ENCODE measurements around the gene TSGA10. TPM values are rescaled to one million over a fixed set of nuclear protein-coding genes. Genes with fewer than 3 reads are reported as not detected.
"Not testable (repeated sequence)": the region's sequence is repeated elsewhere in the genome, so short reads cannot be mapped to it uniquely, and the experiment has no call there.

Gene TSGA10, protein sequence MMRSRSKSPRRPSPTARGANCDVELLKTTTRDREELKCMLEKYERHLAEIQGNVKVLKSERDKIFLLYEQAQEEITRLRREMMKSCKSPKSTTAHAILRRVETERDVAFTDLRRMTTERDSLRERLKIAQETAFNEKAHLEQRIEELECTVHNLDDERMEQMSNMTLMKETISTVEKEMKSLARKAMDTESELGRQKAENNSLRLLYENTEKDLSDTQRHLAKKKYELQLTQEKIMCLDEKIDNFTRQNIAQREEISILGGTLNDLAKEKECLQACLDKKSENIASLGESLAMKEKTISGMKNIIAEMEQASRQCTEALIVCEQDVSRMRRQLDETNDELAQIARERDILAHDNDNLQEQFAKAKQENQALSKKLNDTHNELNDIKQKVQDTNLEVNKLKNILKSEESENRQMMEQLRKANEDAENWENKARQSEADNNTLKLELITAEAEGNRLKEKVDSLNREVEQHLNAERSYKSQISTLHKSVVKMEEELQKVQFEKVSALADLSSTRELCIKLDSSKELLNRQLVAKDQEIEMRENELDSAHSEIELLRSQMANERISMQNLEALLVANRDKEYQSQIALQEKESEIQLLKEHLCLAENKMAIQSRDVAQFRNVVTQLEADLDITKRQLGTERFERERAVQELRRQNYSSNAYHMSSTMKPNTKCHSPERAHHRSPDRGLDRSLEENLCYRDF
- total RNA-seq, result 1 to 10 TPM; 7.9 to 8.6 TPM

DNA sequence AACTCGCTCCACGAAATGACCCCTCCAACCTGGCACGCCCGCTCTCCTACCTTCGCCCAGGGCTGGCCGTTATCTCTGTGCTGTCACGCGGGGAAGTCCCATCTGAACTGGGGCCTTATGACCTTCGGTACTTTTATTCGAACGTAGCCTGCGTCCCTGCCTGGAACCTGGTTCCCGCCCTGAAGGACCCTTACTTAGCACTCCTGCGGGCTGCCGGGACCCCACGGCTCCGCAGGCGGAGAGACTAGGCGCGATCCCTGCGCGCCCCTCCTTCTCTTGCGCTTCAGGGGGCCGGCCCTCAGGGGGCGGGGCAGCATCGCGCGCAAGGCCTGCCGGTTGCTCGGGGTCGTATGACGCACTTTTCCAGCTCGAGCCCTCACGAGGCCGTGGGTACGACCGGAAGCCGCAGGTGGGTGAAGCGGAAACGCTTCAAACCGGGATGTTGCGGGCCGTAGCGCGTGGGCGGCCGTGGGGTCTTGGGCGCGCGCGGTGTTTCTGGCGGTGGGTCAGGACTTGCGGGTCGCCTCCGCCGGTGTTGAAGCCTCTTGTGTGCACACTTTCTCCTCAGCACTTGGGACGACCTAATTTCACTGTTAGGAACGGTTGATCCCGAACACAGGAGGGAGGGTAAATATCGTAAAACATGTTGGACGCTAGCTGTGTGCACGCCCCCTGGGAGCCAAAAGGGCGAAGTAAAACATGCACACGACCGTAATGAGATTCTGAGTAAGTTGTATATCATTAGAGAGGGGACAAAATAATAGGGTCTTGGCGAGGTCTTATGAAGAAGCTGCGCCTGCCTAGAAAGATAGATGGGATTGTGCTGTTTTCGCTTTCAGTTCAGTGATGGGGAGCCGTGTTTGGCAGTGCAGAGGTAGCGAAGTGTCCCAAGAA lies at the start of gene TSGA10, which contains the start of gene LIPT1:
TSS of gene TSGA10 (minus strand) at position 300 of the 894 bp plus-strand sequence. CDS start 45,503 bp downstream, outside the sequence.
TSS of gene LIPT1 (plus strand) at position 325 of the 894 bp plus-strand sequence. CDS start 6,991 bp downstream, outside the sequence.
- peak within 1 kb of the TSS in 1 of 2 donors; percentile 86 for H3K27ac Mint-ChIP-seq
- no peaks in the 10 kb centered on the region for H3K9me3 Mint-ChIP-seq

DNA sequence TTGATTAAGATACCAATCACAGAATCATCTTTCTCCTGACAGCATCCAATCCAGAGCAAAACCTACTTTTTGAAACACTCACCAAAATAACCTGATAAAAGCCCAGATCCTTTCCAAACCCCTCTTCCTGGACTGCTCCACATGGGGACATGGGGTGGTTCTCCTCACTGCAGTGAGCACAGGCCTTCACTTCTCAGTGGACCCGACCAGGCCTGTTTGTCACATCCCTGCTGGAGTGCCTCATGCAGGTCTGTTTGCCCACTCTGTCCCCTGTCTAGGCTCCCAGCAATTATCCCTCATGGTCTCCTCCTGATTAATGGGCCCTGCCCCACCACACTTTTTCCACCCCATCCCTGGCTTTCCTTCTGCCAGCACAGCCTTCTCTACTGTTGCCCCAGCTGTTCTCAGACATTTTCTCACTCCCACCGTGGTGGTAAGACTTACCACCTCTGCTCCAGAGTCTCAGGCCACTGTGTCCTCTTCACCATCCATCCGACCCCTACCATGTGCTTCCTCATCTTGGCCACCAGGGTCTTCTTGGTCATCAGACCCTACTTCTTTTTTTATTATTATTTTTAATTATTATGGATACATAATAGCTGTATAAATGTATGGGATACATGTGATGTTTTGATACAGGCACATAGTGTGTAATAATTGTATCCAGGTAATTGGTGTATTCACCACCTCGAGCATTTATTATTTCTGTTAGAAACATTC lies 47.4 kb upstream of the TSGA10 start:
- H3K27ac Mint-ChIP-seq, result no peak overlapping the region
- DNase-seq (ENCODE audit: low spot score), result no peak

More for the DNA sequence above, at the start of gene TSGA10, which contains the start of gene LIPT1:
- Mint-ChIP-seq H3K4me1 (ENCODE audit: low read depth in 2 of 2) (peaks cover 29 to 33% of the 10 kb centered on the region in 2 donors), H3K4me3 (no peak within 1 kb of the TSS), H3K27me3 (no peaks in the 10 kb centered on the region), H3K36me3 (peaks cover 6% of the 10 kb centered on the region)
- DNase-seq (ENCODE audit: low spot score) (peak; percentile 95), ATAC-seq (peak; percentile 99 to 100)

GRCh38 chr2:99200076-99200800 lies 45.5 kb upstream of the TSGA10 start:
- H3K27me3 Mint-ChIP-seq, result no peaks in the 10 kb centered on the region
- ATAC-seq (no peak), DNase-seq (ENCODE audit: low spot score) (no peak)
- H3K4me1 Mint-ChIP-seq (ENCODE audit: low read depth in 2 of 2), result peaks cover 0 to 3% of the 10 kb centered on the region in 2 donors
- no peaks in the 10 kb centered on the region for H3K9me3 Mint-ChIP-seq
- no peak overlapping the region for H3K27ac Mint-ChIP-seq
- H3K36me3 Mint-ChIP-seq, result no peaks in the 10 kb centered on the region
- no peak overlapping the region for H3K4me3 Mint-ChIP-seq

More for the DNA sequence above, 47.4 kb upstream of the TSGA10 start:
- Mint-ChIP-seq H3K4me3 (no peak overlapping the region), H3K4me1 (ENCODE audit: low read depth in 2 of 2) (peaks cover 0 to 3% of the 10 kb centered on the region in 2 donors), H3K9me3 (no peaks in the 10 kb centered on the region), H3K27me3 (no peaks in the 10 kb centered on the region), H3K36me3 (peaks cover 6% of the 10 kb centered on the region)
- no peak for ATAC-seq

GRCh38 chr2:99198103-99198841 lies 43.5 kb upstream of the TSGA10 start:
- Mint-ChIP-seq H3K36me3 (peaks cover 5% of the 10 kb centered on the region), H3K4me1 (ENCODE audit: low read depth in 2 of 2) (peaks cover 0 to 3% of the 10 kb centered on the region in 2 donors), H3K9me3 (no peaks in the 10 kb centered on the region), H3K4me3 (no peak overlapping the region), H3K27me3 (no peaks in the 10 kb centered on the region), H3K27ac (no peak overlapping the region)
- ATAC-seq, result no peak
- DNase-seq (ENCODE audit: low spot score), result no peak

- H3K9me3 Mint-ChIP-seq; H3K4me3 Mint-ChIP-seq; ATAC-seq; H3K27ac Mint-ChIP-seq; H3K27me3 Mint-ChIP-seq; DNase-seq (ENCODE audit: low spot score): not testable (repeated sequence)
- peaks cover 29% of the 10 kb centered on the region for H3K36me3 Mint-ChIP-seq
- peaks cover 8 to 10% of the 10 kb centered on the region in 2 donors for H3K4me1 Mint-ChIP-seq (ENCODE audit: low read depth in 2 of 2)
Observed at GRCh38 chr2:99192364-99192763, 37.6 kb upstream of the TSGA10 start.

GRCh38 chr2:99190548-99190947 lies 35.8 kb upstream of the TSGA10 start:
- H3K9me3 Mint-ChIP-seq, result no peaks in the 10 kb centered on the region
- DNase-seq (ENCODE audit: low spot score) (no peak), ATAC-seq (no peak)
- no peaks in the 10 kb centered on the region for H3K27me3 Mint-ChIP-seq
- peaks cover 8 to 10% of the 10 kb centered on the region in 2 donors for H3K4me1 Mint-ChIP-seq (ENCODE audit: low read depth in 2 of 2)
- no peak overlapping the region for H3K4me3 Mint-ChIP-seq
- H3K27ac Mint-ChIP-seq, result no peak overlapping the region
- H3K36me3 Mint-ChIP-seq, result peaks cover 29% of the 10 kb centered on the region

- peak overlapping the region in 1 of 2 donors; percentile 22 for H3K27ac Mint-ChIP-seq
- no peaks in the 10 kb centered on the region for H3K9me3 Mint-ChIP-seq
- no peak overlapping the region for H3K4me3 Mint-ChIP-seq
Observed at GRCh38 chr2:99188357-99188756, 33.6 kb upstream of the TSGA10 start.

DNA sequence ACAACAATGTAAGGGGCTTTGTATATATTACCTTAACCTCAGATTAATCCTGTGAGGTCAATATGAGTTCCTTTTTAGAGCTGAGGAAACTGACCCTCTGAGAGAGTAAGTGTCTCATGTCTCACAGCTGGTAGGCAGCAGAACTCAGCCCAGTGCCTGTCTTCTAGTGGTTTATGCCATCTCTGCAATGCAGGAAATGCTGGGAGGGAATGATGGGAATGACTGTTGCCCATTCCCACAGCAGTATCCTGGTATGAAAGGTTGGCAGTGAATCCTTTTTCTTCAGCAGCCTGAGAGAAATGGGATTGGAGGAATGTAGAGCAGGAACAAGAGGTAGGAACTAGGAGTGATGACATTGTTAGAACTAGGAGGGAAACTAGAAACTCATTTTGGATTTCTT lies 32.3 kb upstream of the TSGA10 start:
- H3K4me1 Mint-ChIP-seq (ENCODE audit: low read depth in 2 of 2), result peaks cover 15 to 16% of the 10 kb centered on the region in 2 donors
- DNase-seq (ENCODE audit: low spot score), result no peak

More at GRCh38 chr2:99188357-99188756, 33.6 kb upstream of the TSGA10 start:
- ATAC-seq (no peak), DNase-seq (ENCODE audit: low spot score) (no peak)
- H3K4me1 Mint-ChIP-seq (ENCODE audit: low read depth in 2 of 2), result peaks cover 8 to 13% of the 10 kb centered on the region in 2 donors
- peaks cover 23% of the 10 kb centered on the region for H3K36me3 Mint-ChIP-seq
- no peaks in the 10 kb centered on the region for H3K27me3 Mint-ChIP-seq

GRCh38 chr2:99184811-99185210 lies 30.1 kb upstream of the TSGA10 start:
- DNase-seq (ENCODE audit: low spot score) (no peak), ATAC-seq (no peak)
- no peak overlapping the region for H3K27ac Mint-ChIP-seq
- H3K27me3 Mint-ChIP-seq, result no peaks in the 10 kb centered on the region
- no peak overlapping the region for H3K4me3 Mint-ChIP-seq
- no peaks in the 10 kb centered on the region for H3K9me3 Mint-ChIP-seq
- peaks cover 22 to 30% of the 10 kb centered on the region in 2 donors for H3K4me1 Mint-ChIP-seq (ENCODE audit: low read depth in 2 of 2)
- peaks cover 9% of the 10 kb centered on the region for H3K36me3 Mint-ChIP-seq

More for the DNA sequence above, 32.3 kb upstream of the TSGA10 start:
- no peak overlapping the region for H3K27ac Mint-ChIP-seq
- no peaks in the 10 kb centered on the region for H3K27me3 Mint-ChIP-seq
- no peak for ATAC-seq
- H3K4me3 Mint-ChIP-seq, result no peak overlapping the region
- peaks cover 13% of the 10 kb centered on the region for H3K36me3 Mint-ChIP-seq
- no peaks in the 10 kb centered on the region for H3K9me3 Mint-ChIP-seq

DNA sequence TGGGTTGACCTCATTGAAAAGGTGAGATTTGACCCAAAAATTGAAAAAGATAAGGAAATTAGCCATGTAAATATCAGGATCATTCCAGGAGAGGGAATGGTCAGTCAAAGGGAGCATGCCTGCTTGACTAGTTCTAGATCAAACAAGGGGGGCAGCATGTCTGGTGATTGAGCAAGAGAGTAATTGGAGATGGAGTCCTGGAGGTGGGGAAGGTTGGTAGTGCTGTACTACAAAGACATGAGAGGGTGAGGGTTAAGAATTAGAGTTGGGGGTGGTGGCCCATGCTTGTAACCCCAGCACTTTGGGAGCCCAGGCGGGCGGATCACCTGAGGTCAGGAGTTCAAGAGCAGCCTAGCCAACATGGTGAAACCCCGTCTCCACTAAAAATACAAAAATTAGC lies 28.3 kb upstream of the TSGA10 start:
- ATAC-seq (no peak), DNase-seq (ENCODE audit: low spot score) (no peak)
- Mint-ChIP-seq H3K4me1 (ENCODE audit: low read depth in 2 of 2) (peaks cover 24 to 38% of the 10 kb centered on the region in 2 donors), H3K9me3 (no peaks in the 10 kb centered on the region), H3K27ac (no peak overlapping the region), H3K4me3 (peak overlapping the region; percentile 47), H3K36me3 (peaks cover 5% of the 10 kb centered on the region), H3K27me3 (no peaks in the 10 kb centered on the region)

GRCh38 chr2:99181624-99182000 lies 26.9 kb upstream of the TSGA10 start:
- peaks cover 32 to 41% of the 10 kb centered on the region in 2 donors for H3K4me1 Mint-ChIP-seq (ENCODE audit: low read depth in 2 of 2)
- H3K27me3 Mint-ChIP-seq, result no peaks in the 10 kb centered on the region
- peaks cover 5% of the 10 kb centered on the region for H3K36me3 Mint-ChIP-seq
- ATAC-seq (no peak), DNase-seq (ENCODE audit: low spot score) (no peak)
- H3K4me3 Mint-ChIP-seq, result peak overlapping the region; percentile 98
- peak overlapping the region; percentile 86 to 98 for H3K27ac Mint-ChIP-seq
- H3K9me3 Mint-ChIP-seq, result no peaks in the 10 kb centered on the region

All from natural killer cell treated with Interleukin-12 subunit alpha and Interleukin-12 subunit beta and Interleukin-15 and Interleukin-18, amount 100 ng/mL, for 72 hours (primary cell).